Activated CD8-positive, alpha-beta T cell treated with anti-CD3 and anti-CD28 coated beads for 36 hours (primary cell): ENCODE data around the gene IGSF22. TPM values are rescaled to one million over a fixed set of nuclear protein-coding genes. Genes with fewer than 3 reads are reported as not detected.

ENCODE experiments used
- ATAC-seq: fragments of 200-7000 bp; cut with Tn5 transposase; one replicate; pipeline ENCODE4 v1.10.0; 2021; ENCODE audit warnings: mild to moderate bottlenecking, moderate library complexity
- CTCF ChIA-PET: fragments of 350-600 bp; sonication (Branson Sonifier 250); formaldehyde crosslinking; loops from one replicate; lab custom pipeline; 2021; ENCODE audit warnings: antibody characterized with exemption; lab: Charles Lee
- POLR2A ChIA-PET: fragments of 350-600 bp; sonication (Branson Sonifier 250); formaldehyde crosslinking; loops from one replicate; lab custom pipeline; 2021; ENCODE audit warnings: antibody characterized with exemption; lab: Charles Lee
- DNase-seq: peaks from one replicate; pipeline ENCODE4 v3.0.0-alpha.2; 2020
- H3K27ac Mint-ChIP-seq: one replicate; pipeline ENCODE4 v1.8.0; 2021; ENCODE audit warnings: mild to moderate bottlenecking, mixed read lengths
- H3K27me3 Mint-ChIP-seq: one replicate; pipeline ENCODE4 v1.8.0; 2021; ENCODE audit warnings: mixed read lengths
- H3K36me3 Mint-ChIP-seq: one replicate; pipeline ENCODE4 v1.8.0; 2021; ENCODE audit warnings: low read depth, mixed read lengths
- H3K4me1 Mint-ChIP-seq: one replicate; pipeline ENCODE4 v1.8.0; 2021; ENCODE audit warnings: low read depth, mixed read lengths
- H3K4me3 Mint-ChIP-seq: one replicate; pipeline ENCODE4 v1.8.0; 2021; ENCODE audit warnings: mild to moderate bottlenecking, moderate library complexity, mixed read lengths
- H3K9me3 Mint-ChIP-seq: one replicate; pipeline ENCODE4 v1.8.0; 2021; ENCODE audit warnings: mixed read lengths
- CTCF ChIP-seq: fragments of 200-600 bp; IDR thresholded peaks from one replicate; pipeline ENCODE4 v1.8.0; 2022; ENCODE audit warnings: antibody characterized with exemption, mild to moderate bottlenecking
- intact Hi-C: fragments of 100-400 bp; cut with micrococcal nuclease; formaldehyde crosslinking; loops from one replicate; pipeline ENCODE4 v1.10.0; 2022
- total RNA-seq, 2 experiments: library from RNA; stranded (reverse); gene quantifications; one replicate each; pipeline ENCODE4 v1.2.3, GENCODE V29; 2021

IGSF22 gene
- total RNA-seq, 2 experiments from 2014 or later, result 0.43 to 1.4 TPM

DNA sequence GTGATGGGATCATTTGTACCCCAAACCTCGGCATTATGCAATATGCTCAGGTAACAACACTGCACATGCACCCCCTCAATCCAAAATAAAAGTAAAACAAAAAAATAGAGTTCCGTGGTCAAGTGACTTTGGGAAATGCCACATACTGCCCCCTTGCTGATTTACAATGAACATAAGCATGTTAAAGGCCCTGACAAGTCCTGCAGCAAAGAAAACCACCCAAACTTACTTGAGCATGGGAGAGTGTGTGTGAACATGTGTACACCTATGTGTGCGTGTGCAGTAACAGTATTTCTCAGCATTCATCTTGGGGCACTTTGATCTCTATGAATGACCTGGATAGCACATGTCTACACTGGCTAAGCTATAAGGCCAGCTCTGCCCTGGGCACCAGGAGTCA lies 15.8 kb upstream of the IGSF22 start:
- Mint-ChIP-seq H3K27me3 (no peaks in the 10 kb centered on the region), H3K9me3 (no peaks in the 10 kb centered on the region), H3K36me3 (no peaks in the 10 kb centered on the region), H3K4me3 (no peak overlapping the region), H3K27ac (no peak overlapping the region), H3K4me1 (no peaks in the 10 kb centered on the region)
- POLR2A ChIA-PET, result no interaction called here
- CTCF ChIA-PET, result interaction anchor here (1.3 to 4.8 kb wide), 4 partner anchors 10 to 23 kb away, joined by 5 to 26 read pairs (median 16); no protein-coding TSS in a partner anchor
- DNase-seq (no peak), ATAC-seq (no peak)
- intact Hi-C loops, result no loop called here
- TF ChIP-seq CTCF, result no peak

DNA sequence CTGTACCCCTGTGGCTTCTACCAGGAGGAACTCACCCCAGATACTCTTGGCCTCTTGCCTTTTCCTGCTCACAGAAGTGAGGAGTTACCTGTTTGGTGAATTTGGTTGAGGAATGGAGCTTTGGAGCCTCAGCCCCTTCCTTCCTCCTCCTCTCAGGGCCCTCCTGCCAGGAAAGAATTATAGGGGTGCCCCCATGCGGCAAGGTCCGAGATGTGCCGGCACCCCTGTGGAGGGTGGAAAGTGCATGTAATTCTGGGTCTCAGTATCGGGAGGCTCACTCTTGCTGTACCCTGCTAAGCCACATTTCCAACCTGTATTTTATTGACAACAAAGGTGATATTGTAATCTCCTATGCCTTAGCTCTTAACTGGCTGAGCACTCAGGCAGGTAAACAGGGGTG lies 13.7 kb upstream of the IGSF22 start:
- no peak overlapping the region for H3K27ac Mint-ChIP-seq
- POLR2A ChIA-PET, result no interaction called here
- DNase-seq (no peak), ATAC-seq (no peak)
- CTCF ChIA-PET, result interaction anchor here (1.0 to 2.8 kb wide), 6 partner anchors 8 to 25 kb away, joined by 3 to 22 read pairs (median 6); no protein-coding TSS in a partner anchor
- intact Hi-C loops, result no loop called here
- H3K4me3 Mint-ChIP-seq, result no peak overlapping the region
- H3K9me3 Mint-ChIP-seq, result no peaks in the 10 kb centered on the region
- no peaks in the 10 kb centered on the region for H3K36me3 Mint-ChIP-seq
- no peak for TF ChIP-seq CTCF
- no peaks in the 10 kb centered on the region for H3K4me1 Mint-ChIP-seq
- H3K27me3 Mint-ChIP-seq, result no peaks in the 10 kb centered on the region

GRCh38 chr11:18737642-18738041 lies 11.7 kb upstream of the IGSF22 start:
- no peak for TF ChIP-seq CTCF
- Mint-ChIP-seq H3K27me3 (no peaks in the 10 kb centered on the region), H3K4me3 (no peak overlapping the region), H3K27ac (no peak overlapping the region), H3K4me1 (no peaks in the 10 kb centered on the region), H3K36me3 (no peaks in the 10 kb centered on the region), H3K9me3 (no peaks in the 10 kb centered on the region)
- DNase-seq (no peak), ATAC-seq (no peak)
- ChIA-PET CTCF (interaction anchor here (1.0 to 2.4 kb wide), 3 partner anchors 15 to 197 kb away, joined by 3 to 15 read pairs (median 6); no protein-coding TSS in a partner anchor), POLR2A (interaction anchor here (1.0 kb wide), 1 partner anchor 10 kb away, joined by 3 read pairs; no protein-coding TSS in a partner anchor)
- intact Hi-C loops, result no loop called here

DNA sequence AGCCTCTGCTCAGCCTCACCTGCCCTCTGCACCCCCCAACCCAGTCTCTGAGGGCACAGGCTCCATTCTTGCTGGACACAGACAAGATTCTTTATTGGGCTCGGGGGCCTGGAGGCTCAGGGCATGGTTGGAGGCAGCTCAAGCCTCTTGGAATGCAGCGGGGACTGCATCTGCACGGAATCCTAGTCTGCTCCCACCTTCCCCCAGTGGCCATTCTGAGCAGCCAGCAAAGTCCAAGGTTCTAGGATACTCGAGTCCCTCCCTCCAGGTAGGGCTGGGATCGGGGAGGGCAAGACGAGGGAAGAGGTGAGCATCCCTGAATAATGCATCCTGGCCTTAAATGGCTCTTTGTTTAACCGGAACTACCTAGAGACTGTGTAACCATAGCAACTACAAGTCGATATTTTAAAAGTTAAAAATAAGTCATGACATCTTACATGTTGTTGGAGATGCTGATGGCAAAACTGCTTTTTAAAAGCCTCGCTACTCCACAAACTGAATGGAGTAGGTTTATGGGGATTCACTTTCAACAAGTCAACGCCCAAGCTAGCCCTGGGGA lies 10.7 kb upstream of the IGSF22 start:
- no peak overlapping the region for H3K4me3 Mint-ChIP-seq
- ATAC-seq, result no peak
- DNase-seq, result no peak
- no peaks in the 10 kb centered on the region for H3K36me3 Mint-ChIP-seq
- H3K4me1 Mint-ChIP-seq, result peaks cover 2% of the 10 kb centered on the region
- H3K27me3 Mint-ChIP-seq, result no peaks in the 10 kb centered on the region
- POLR2A ChIA-PET, result interaction anchor here (1.0 kb wide), 1 partner anchor 9 kb away, joined by 3 read pairs; no protein-coding TSS in a partner anchor
- no peaks in the 10 kb centered on the region for H3K9me3 Mint-ChIP-seq
- TF ChIP-seq CTCF, result no peak
- no peak overlapping the region for H3K27ac Mint-ChIP-seq
- intact Hi-C loops, result no loop called here
- CTCF ChIA-PET, result interaction anchor here (0.9 to 2.4 kb wide), 3 partner anchors 9 to 28 kb away, joined by 3 to 15 read pairs (median 6); no protein-coding TSS in a partner anchor

DNA sequence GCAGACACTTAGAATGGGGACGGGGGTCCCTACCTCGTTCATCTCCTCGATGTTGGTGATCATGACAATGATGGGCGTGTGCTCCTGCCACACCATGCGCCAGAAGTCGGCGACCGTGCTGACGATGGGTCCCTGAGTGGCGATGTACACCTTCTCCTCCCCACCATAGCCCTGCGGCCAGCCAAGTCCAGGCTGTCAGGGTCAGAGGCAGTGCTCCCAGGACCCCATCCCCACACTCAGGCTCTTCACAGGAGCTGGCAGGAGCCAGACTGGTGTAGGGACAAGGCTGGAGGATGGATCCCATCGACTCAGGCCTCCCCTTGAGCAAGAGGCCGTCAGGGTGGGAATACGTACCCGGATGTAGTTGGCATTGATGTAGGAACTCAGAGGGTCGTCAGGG lies 7.2 kb upstream of the IGSF22 start:
- ATAC-seq (no peak), DNase-seq (no peak)
- H3K36me3 Mint-ChIP-seq, result no peaks in the 10 kb centered on the region
- POLR2A ChIA-PET, result no interaction called here
- TF ChIP-seq CTCF, result no peak
- H3K27me3 Mint-ChIP-seq, result no peaks in the 10 kb centered on the region
- peaks cover 2% of the 10 kb centered on the region for H3K4me1 Mint-ChIP-seq
- intact Hi-C loops, result loop anchor here (5.0 kb wide), 1 partner anchor 191 kb away; no protein-coding TSS in a partner anchor
- CTCF ChIA-PET, result interaction anchor here (1.1 to 3.1 kb wide), 4 partner anchors 11 to 192 kb away, joined by 4 to 33 read pairs (median 13); no protein-coding TSS in a partner anchor
- H3K9me3 Mint-ChIP-seq, result no peaks in the 10 kb centered on the region
- H3K27ac Mint-ChIP-seq, result no peak overlapping the region
- no peak overlapping the region for H3K4me3 Mint-ChIP-seq
